Adrenal gland (tissue), 5 donors: Measurements from ENCODE around the gene ARPC1A.

Experiments used
- CTCF ChIP-seq, 6 experiments: fragments of 450-650 bp in 4 of 6; fragments of 200-600 bp in 2 of 6; sonication (generic) in 1 of 6; IDR thresholded peaks; 1 replicate in 5 of 6; 2 replicates in 1 of 6; pipeline versions ENCODE4 v1.5.1 to v1.8.0; 2016 to 2021; ENCODE audit warnings: antibody characterized with exemption in 6 of 6, mild to moderate bottlenecking in 2 of 6, moderate library complexity in 1 of 6
- POLR2A ChIP-seq, 2 donors: fragments of 450-650 bp; IDR thresholded peaks; one replicate each; pipeline ENCODE4 v1.6.1; 2017; ENCODE audit warnings: antibody characterized with exemption in 2 of 2, mild to moderate bottlenecking in 2 of 2, moderate library complexity in 1 of 2
- donor health status: DM: no; HTN: no; CAD: no.

DNA sequence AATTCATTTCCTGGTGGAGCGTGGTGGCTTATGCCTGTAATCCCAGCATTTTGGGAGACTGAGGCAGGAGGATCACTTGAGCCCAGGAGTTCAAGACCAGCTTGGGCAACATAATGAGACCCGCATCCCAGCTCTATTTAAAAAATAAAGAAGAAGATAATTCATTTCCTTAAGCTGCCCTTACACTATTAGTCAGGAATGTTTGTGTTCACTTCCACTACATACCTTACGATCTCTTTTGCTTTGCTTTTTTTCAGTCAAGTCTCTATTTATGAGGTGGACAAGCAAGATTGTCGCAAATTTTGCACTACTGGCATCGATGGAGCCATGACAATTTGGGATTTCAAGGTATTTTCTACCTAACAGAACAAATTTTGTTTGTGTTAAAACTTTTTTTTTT is 37.6 kb downstream of the ARPC1A start:
- TF ChIP-seq POLR2A (IDR thresholded peaks at IDR 0.05) = no peak
- no peak for TF ChIP-seq CTCF (IDR thresholded peaks at IDR 0.05)
